Memory B cell (primary cell): ENCODE data around the gene ISL2.
A peak's percentile ranks its signal among the peaks of the same experiment; 100 is the strongest.

Source experiments
- ATAC-seq: fragments of 150-1000 bp; cut with Tn5 transposase; 2 replicates; pipeline ENCODE4 v1.10.0; 2021; ENCODE audit warnings: low read depth, mild to moderate bottlenecking, moderate library complexity
- DNase-seq, 2 donors: peaks; one replicate each; pipeline ENCODE4 v3.0.0; 2022; ENCODE audit warnings: low spot score in 2 of 2
- H3K27ac Mint-ChIP-seq: one replicate; pipeline ENCODE4 v1.8.0; 2022; ENCODE audit warnings: mild to moderate bottlenecking, moderate library complexity, mixed read lengths
- H3K27me3 Mint-ChIP-seq: one replicate; pipeline ENCODE4 v1.8.0; 2022; ENCODE audit warnings: mixed read lengths
- H3K36me3 Mint-ChIP-seq: one replicate; pipeline ENCODE4 v1.8.0; 2022; ENCODE audit warnings: mild to moderate bottlenecking, mixed read lengths
- H3K4me1 Mint-ChIP-seq: one replicate; pipeline ENCODE4 v1.8.0; 2022; ENCODE audit warnings: mixed read lengths
- H3K4me3 Mint-ChIP-seq: one replicate; pipeline ENCODE4 v1.8.0; 2022; ENCODE audit warnings: mild to moderate bottlenecking, moderate library complexity, mixed read lengths
- H3K9me3 Mint-ChIP-seq: one replicate; pipeline ENCODE4 v1.8.0; 2022; ENCODE audit warnings: mixed read lengths

Gene ISL2

DNA sequence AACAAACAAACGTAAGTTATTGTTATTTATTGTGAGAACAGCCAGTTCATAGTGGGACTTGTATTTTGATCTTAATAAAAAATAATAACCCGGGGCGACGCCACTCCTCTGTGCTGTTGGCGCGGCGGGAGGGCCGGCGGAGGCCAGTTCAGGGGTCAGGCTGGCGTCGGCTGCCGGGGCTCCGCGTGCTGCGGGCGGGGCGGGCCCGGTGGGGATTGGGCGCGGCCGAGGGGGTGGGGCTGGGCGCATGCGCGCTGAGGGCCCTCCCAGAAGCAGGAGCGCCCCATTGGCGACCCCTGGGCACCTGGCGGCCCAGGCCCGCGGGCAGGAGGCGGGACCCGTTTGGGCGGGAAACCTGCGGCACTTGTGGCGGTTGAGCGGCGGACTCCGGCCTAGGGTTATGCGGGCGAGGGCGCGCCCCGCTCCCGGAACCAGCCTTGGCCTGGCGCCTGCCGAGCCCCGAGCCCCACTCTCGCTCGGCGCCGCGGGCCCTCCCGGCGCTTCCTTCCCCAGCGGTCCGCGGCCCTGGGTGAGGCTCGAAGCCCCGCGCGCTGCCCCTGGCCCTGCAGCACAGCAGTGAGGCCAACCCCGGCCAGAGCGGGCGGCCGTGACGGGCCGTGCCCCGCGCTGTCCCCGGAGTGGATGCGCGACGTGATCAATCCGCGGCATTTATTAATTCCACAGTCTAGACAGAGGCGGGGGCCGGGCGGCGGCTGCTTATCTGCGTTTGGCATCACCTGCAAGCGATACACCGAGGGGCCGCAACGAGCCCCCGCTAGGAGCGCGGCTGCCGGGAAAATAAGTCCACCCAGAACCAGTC lies 6.0 kb downstream of the ISL2 start:
- H3K36me3 Mint-ChIP-seq, result peaks cover 4% of the 10 kb centered on the region
- peaks cover 34% of the 10 kb centered on the region for H3K27me3 Mint-ChIP-seq
- ATAC-seq, result no peak
- peaks cover 36% of the 10 kb centered on the region for H3K4me1 Mint-ChIP-seq
- H3K27ac Mint-ChIP-seq, result no peak overlapping the region
- no peak overlapping the region for H3K4me3 Mint-ChIP-seq
- H3K9me3 Mint-ChIP-seq, result peaks cover 3% of the 10 kb centered on the region
- DNase-seq, result peak in 1 of 2 donors; percentile 37

GRCh38 chr15:76343313-76343996 lies 6.9 kb downstream of the ISL2 start:
- peaks cover 2% of the 10 kb centered on the region for H3K9me3 Mint-ChIP-seq
- peaks cover 8% of the 10 kb centered on the region for H3K36me3 Mint-ChIP-seq
- H3K27me3 Mint-ChIP-seq, result peaks cover 33% of the 10 kb centered on the region
- H3K27ac Mint-ChIP-seq, result no peak overlapping the region
- H3K4me1 Mint-ChIP-seq, result peaks cover 35% of the 10 kb centered on the region
- H3K4me3 Mint-ChIP-seq, result no peak overlapping the region
- DNase-seq (no peak), ATAC-seq (no peak)

DNA sequence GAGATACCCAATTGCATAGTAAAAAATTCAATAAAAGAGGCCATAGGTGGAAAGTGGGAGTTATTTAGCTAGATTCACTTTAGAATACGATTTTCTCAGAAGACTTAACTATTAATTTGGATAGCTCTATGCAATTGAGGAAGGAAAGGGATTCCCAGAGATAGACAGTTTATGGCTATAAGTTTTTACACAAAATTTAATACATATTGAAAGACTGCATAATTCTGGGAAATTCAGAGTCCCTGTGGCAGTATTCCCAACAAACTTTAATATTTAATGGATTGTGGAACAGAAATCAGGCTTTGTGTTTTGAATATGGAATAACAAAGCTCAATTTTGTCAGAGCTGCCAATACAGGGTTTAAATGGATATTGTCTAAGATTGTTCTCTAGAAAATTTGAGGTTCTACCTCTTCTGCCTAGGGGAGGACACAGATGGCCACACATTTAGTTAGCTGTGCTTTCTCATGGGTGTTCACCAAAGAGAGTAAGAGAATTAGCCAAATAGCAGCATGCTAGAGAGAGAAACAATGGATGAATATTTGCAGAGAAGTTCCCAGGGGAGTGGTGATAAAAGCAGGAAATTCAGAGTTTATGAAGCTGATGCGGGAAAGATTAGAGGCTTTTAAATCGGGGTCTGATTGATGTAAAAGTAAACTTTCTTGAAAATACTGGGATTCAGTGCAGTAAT lies 8.5 kb downstream of the ISL2 start:
- Mint-ChIP-seq H3K27me3 (peaks cover 23% of the 10 kb centered on the region), H3K9me3 (no peaks in the 10 kb centered on the region), H3K36me3 (peaks cover 4% of the 10 kb centered on the region), H3K4me1 (peaks cover 23% of the 10 kb centered on the region), H3K27ac (peak overlapping the region; percentile 22), H3K4me3 (peak overlapping the region; percentile 78)
- DNase-seq, result no peak
- no peak for ATAC-seq

GRCh38 chr15:76345583-76345879 lies 9.0 kb downstream of the ISL2 start:
- H3K27ac Mint-ChIP-seq, result peak overlapping the region; percentile 22
- ATAC-seq (no peak), DNase-seq (no peak)
- peak overlapping the region; percentile 78 for H3K4me3 Mint-ChIP-seq
- H3K36me3 Mint-ChIP-seq, result peaks cover 4% of the 10 kb centered on the region
- peaks cover 19% of the 10 kb centered on the region for H3K4me1 Mint-ChIP-seq
- H3K9me3 Mint-ChIP-seq, result no peaks in the 10 kb centered on the region
- H3K27me3 Mint-ChIP-seq, result peaks cover 21% of the 10 kb centered on the region

- H3K27ac Mint-ChIP-seq, result peak overlapping the region; percentile 22
- ATAC-seq, result peak; percentile 46
These were observed 9.5 kb downstream of the ISL2 start for GRCh38 chr15:76345880-76346668.

DNA sequence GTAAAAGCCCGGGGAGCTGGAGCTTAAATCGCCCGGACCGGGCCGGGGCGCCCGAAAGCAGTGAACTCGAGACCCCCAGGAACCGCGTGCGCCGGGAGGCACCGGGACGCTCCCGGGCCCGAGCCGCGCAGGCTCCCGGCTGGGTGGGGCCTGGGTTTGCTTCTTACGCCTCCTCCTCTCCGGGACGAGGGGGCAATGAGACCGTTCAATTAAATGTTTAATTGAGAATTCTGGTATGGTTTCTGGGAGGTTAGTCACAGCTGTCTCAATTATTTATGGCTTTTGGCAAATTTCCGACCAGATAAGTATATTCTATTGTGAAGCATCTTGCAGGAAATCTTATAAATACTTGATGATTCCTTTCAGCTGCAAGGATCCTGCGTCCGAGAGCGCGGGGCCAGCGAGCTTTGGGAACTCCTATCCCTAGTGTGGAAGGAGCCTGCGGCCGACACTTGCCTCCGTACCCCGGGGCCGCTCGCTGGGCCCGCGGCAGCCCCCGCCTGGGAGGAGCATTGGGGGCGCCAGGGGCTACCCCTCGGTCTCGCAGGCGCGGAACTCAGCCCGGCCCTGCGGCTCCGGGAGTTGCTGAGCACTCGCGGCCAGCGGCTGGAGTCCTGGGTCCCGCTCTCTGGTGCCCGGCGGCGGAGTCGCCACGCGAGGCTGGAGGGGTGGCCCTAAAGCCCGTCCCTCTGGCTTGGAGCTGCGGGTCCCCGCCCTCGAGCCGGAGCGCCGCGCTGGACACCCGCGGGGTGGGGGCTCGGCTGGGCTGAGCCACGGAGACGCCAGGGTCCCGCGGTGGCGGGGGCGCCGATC lies 10.3 kb downstream of the ISL2 start:
- ATAC-seq (peak; percentile 22), DNase-seq (peak in 1 of 2 donors; percentile 28)
- H3K27me3 Mint-ChIP-seq, result peaks cover 15% of the 10 kb centered on the region
- H3K4me1 Mint-ChIP-seq, result peaks cover 11% of the 10 kb centered on the region
- H3K36me3 Mint-ChIP-seq, result peaks cover 4% of the 10 kb centered on the region
- H3K27ac Mint-ChIP-seq, result no peak overlapping the region
- H3K9me3 Mint-ChIP-seq, result no peaks in the 10 kb centered on the region
- H3K4me3 Mint-ChIP-seq, result peak overlapping the region; percentile 78

More at GRCh38 chr15:76345880-76346668, 9.5 kb downstream of the ISL2 start:
- H3K4me1 Mint-ChIP-seq, result peaks cover 16% of the 10 kb centered on the region
- peaks cover 20% of the 10 kb centered on the region for H3K27me3 Mint-ChIP-seq
- peak in 1 of 2 donors; percentile 54 for DNase-seq
- H3K9me3 Mint-ChIP-seq, result no peaks in the 10 kb centered on the region
- peaks cover 4% of the 10 kb centered on the region for H3K36me3 Mint-ChIP-seq
- H3K4me3 Mint-ChIP-seq, result peak overlapping the region; percentile 78

- peaks cover 9% of the 10 kb centered on the region for H3K4me1 Mint-ChIP-seq
- no peak for DNase-seq
- ATAC-seq, result no peak
- H3K4me3 Mint-ChIP-seq, result no peak overlapping the region
- no peak overlapping the region for H3K27ac Mint-ChIP-seq
- peaks cover 8% of the 10 kb centered on the region for H3K36me3 Mint-ChIP-seq
- H3K27me3 Mint-ChIP-seq, result peaks cover 15% of the 10 kb centered on the region
- H3K9me3 Mint-ChIP-seq, result no peaks in the 10 kb centered on the region
These were observed 11.0 kb downstream of the ISL2 start for GRCh38 chr15:76347482-76348055.

- no peak overlapping the region for H3K4me3 Mint-ChIP-seq
These were observed 12.9 kb downstream of the ISL2 start for GRCh38 chr15:76349301-76350070.

DNA sequence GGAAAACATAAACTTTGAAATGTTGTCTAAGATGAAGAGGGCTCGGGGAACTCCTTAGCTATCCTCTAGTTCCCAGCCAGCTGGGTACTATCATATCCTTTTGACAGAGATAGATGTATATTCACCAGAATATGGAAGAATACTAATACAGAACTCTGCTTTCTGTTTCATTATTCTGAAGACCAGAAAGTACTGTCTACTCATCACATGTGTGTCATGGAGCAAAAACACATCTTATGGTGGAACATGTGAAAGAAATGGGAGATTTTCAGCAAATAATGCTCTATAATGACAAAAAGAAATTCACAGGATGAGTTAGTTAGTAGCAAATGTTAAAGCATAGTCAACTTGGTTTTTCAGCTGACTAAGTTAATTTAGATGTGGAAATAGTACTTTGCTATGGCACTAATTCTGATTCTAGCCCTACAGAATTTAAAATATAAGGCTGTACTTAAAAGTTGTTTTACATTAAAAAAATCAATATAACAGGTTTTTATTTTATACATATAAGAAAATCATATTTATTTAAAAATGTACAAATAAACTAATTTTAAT lies 16.5 kb downstream of the ISL2 start:
- Mint-ChIP-seq H3K4me3 (no peak overlapping the region), H3K9me3 (no peaks in the 10 kb centered on the region), H3K36me3 (peaks cover 9% of the 10 kb centered on the region), H3K4me1 (no peaks in the 10 kb centered on the region), H3K27me3 (no peaks in the 10 kb centered on the region), H3K27ac (no peak overlapping the region)
- DNase-seq (no peak), ATAC-seq (no peak)

More at GRCh38 chr15:76349301-76350070, 12.9 kb downstream of the ISL2 start:
- H3K27me3 Mint-ChIP-seq, result peaks cover 9% of the 10 kb centered on the region
- H3K4me1 Mint-ChIP-seq, result peaks cover 7% of the 10 kb centered on the region
- ATAC-seq (no peak), DNase-seq (no peak)
- no peak overlapping the region for H3K27ac Mint-ChIP-seq
- peaks cover 9% of the 10 kb centered on the region for H3K36me3 Mint-ChIP-seq
- no peaks in the 10 kb centered on the region for H3K9me3 Mint-ChIP-seq

DNA sequence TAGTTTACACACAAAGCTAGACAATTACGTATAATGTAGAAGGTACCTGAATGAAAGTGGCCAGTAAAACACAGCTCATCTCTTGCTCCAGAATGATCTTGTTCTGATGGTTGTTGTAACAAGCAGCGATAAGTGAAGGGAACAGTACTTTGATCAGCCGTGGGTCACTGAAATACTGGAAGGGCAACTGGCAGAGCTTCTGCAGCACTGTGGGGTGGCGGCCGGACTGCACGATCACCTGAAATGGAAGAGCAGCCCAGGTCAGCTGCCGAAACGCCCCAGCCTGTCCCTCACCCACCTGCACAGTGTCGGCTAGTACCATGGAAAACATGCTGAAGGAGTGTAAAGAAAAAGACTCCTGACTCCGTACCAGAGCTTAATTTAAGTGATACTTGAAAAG lies 17.3 kb downstream of the ISL2 start:
- no peak overlapping the region for H3K27ac Mint-ChIP-seq
- H3K27me3 Mint-ChIP-seq, result no peaks in the 10 kb centered on the region
- DNase-seq (no peak), ATAC-seq (no peak)
- H3K4me1 Mint-ChIP-seq, result no peaks in the 10 kb centered on the region
- no peaks in the 10 kb centered on the region for H3K9me3 Mint-ChIP-seq
- H3K4me3 Mint-ChIP-seq, result no peak overlapping the region
- peaks cover 7% of the 10 kb centered on the region for H3K36me3 Mint-ChIP-seq

DNA sequence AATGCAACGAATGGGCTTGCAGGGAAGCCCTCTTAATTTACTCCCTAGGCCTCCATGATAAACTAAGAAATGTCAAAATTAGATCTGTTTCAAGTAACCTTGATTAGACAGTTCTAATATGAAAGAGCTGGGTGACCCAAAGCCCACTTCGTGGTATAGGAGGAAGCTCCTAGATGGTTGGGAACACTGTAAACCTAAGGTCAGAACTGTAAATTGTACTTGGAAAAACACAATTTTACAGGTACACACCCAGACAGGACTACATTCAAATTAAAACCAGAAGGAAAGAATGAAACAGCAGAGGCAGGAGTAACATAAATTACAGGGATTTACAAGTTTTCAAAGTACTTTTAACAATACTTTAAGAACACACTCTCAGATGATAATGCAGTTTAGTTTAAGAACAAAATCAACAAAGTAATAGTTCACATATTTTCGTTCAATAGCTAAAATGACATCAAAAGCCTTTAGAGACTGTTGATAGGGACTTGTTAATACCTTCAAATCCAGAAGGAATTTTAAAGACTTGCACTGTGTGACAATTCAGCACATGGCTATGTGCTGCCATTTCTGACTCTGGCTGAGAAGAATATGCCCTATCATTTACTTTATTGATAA lies 18.4 kb downstream of the ISL2 start:
- ATAC-seq, result no peak
- no peaks in the 10 kb centered on the region for H3K27me3 Mint-ChIP-seq
- H3K4me3 Mint-ChIP-seq, result no peak overlapping the region
- H3K27ac Mint-ChIP-seq, result no peak overlapping the region
- H3K4me1 Mint-ChIP-seq, result no peaks in the 10 kb centered on the region
- peaks cover 9% of the 10 kb centered on the region for H3K36me3 Mint-ChIP-seq
- no peak for DNase-seq
- H3K9me3 Mint-ChIP-seq, result no peaks in the 10 kb centered on the region

DNA sequence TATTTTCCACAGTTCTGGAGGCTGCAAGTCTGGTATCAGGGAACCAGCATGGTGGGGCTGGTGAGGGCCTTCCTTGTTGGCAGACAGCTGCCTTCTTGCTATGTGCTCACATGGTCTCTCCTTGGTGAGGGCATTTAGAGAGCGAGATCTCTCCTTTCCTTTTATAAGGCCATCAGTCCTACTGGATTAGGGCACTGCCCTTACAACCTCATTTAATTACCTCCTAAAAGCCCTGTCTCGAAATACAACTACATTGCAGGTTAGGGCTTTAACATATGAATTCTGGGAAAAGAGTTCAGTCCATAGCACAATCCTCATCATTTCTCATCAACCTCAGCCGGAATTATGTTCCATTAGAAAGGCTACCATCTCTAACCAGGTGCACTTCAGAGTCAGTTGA lies 21.9 kb downstream of the ISL2 start:
- Mint-ChIP-seq H3K36me3 (peaks cover 9% of the 10 kb centered on the region), H3K27ac (no peak overlapping the region), H3K4me3 (no peak overlapping the region), H3K4me1 (no peaks in the 10 kb centered on the region), H3K27me3 (no peaks in the 10 kb centered on the region), H3K9me3 (no peaks in the 10 kb centered on the region)
- ATAC-seq, result no peak
- no peak for DNase-seq
